ENCODE measurements around the gene CELA1.

DNA sequence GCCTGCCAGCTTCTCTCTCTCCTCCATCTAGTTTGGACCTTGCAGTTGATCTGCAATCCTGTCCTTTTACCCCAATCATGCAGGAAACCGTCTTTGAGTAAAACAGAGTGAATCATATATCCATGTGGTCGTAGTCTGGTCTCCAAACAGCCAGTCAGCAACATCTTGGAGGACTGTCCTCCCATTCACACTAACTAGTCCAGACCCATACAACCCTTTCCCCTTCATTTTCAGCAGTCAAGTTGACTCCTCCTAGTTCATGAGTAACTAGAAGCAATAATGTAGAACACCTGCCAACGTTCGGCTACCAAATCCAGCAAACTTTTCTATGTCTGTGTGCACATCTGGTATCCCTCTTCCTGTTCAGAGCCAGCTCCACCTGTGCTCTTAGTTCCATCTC is 11.7 kb downstream of the CELA1 start:
- TF ChIP-seq, protein P1, sequence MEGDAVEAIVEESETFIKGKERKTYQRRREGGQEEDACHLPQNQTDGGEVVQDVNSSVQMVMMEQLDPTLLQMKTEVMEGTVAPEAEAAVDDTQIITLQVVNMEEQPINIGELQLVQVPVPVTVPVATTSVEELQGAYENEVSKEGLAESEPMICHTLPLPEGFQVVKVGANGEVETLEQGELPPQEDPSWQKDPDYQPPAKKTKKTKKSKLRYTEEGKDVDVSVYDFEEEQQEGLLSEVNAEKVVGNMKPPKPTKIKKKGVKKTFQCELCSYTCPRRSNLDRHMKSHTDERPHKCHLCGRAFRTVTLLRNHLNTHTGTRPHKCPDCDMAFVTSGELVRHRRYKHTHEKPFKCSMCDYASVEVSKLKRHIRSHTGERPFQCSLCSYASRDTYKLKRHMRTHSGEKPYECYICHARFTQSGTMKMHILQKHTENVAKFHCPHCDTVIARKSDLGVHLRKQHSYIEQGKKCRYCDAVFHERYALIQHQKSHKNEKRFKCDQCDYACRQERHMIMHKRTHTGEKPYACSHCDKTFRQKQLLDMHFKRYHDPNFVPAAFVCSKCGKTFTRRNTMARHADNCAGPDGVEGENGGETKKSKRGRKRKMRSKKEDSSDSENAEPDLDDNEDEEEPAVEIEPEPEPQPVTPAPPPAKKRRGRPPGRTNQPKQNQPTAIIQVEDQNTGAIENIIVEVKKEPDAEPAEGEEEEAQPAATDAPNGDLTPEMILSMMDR (IDR thresholded peaks at IDR 0.05), result no peak
- no peak for TF ChIP-seq POLR2A (IDR thresholded peaks at IDR 0.05)
